Stimulated activated CD8-positive, alpha-beta memory T cell treated with anti-CD3 and anti-CD28 coated beads, Interleukin-12 subunit alpha, Interleukin-12 subunit beta, amount 100 ng/mL, for 24 hours (primary cell): ENCODE measurements around the gene LDB3.
A peak's percentile ranks its signal among the peaks of the same experiment; 100 is the strongest.
"Not testable (repeated sequence)": the region's sequence is repeated elsewhere in the genome, so short reads cannot be mapped to it uniquely, and the experiment has no call there.

Experiments used
- DNase-seq: peaks from one replicate; pipeline ENCODE4 v3.0.0-alpha.2; 2020; ENCODE audit errors: extremely low read depth

The LDB3 gene

DNA sequence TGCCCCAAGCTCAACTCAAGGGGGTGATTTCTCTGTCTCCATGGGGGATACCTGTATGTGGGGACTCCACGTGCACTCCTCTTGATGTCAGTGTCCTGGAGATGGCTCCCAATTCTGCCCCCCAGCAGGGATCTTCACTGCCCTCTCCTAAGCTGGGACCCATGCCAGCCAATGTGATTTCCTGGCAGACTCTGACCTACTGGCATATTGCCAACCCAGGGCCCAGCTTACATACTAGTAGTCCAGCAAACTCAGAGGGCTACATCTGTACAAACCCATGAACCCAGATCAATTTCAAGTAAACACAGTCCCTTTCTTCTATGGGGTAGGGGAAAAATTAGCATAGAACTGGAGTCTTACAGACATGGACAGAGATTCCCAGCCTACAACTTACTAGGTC is 61.9 kb downstream of the LDB3 start:
- no peak for DNase-seq

DNA sequence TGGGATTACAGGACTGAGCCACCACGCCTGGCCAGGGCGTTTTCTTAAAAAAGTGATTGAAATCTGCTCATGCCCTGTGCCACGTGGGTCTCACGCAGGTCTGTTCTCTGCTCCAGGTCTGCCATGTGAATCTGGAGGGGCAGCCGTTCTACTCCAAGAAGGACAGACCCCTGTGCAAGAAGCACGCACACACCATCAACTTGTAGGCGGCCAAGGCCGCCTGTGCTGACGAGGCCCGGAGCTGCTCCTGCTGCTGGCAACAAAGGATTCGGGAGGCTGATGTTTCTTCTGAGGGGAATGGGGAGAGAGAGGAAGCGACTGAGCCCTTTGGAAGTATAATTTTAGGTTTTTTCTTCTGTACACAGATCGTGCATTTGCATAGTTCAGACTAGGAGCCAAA is 64.5 kb downstream of the LDB3 start:
- DNase-seq, result no peak

DNA sequence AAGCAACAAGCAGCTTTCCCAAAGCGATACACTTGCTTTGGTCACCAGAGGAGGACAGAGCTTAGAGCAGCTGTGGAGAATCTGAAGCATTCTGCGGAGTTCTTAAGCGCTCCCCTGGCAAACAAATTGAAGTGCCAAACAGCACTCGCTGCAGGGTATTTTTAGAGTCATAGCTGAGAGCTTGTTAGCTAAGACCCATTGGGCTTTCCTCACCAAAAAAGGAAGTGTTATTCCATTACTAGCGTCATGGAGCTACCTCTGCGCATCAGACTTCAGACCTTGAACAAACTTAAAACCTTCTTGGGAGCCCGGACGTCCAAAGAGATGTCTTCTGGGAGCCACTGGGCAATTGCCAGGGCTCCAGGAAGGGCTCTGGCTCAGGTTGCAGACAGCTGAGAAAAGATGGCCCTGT is 65.0 kb downstream of the LDB3 start:
- no peak for DNase-seq

DNA sequence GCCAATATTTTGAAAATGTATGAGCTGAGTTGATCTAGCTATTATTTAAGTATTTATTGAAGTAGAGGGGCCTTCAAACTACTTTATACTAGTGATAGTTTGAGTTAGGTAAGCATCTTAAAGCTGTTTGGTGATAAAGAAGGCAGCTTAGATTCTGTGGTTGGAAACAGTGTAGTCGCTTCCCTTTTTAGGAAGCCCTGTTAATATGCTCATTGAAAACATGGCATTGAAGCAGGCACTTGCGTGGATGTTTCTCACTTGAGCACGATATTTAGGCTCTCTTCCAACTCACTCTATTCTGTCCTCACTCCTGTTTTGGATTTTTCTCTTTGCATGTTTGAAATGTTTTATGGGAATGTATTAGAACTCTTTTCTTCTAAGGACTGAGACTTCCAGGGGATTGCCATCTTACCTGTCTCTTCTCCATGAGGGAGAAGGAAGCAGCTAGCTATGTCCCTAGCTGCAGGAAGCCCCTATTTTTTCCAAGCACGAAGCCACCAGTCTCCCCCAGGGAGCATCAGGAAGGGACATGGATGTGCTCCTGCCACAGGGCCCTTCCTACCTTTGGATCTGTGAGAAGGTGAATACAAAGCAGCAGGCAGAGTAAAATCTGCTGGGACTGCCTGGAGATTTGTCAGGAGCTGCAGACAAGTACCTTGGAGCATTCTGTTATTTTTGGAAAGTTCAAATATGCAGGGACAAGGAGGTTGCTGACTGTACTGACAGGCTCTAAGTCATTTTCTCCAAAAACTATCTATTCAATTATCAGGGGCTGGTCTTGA is 66.1 kb downstream of the LDB3 start:
- DNase-seq, result no peak

DNA sequence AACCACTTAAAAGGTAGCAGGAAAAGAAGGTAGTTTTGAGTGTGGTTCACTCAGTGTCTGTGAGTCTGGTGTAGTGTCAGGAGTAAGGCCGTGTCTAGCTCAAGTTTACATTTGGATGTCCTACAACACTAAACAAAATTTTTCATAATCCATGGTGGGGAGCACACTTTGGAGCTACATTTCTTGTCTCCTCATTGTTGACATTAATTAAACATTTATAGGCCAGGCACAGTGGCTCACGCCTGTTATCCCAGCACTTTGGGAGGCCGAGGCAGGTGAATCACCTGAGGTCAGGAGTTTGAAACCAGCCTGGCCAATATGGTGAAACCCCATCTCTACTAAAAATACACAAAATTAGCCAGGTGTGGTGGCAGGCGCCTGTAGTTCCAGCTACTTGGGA is 67.0 kb downstream of the LDB3 start:
- DNase-seq, result not testable (repeated sequence)

DNA sequence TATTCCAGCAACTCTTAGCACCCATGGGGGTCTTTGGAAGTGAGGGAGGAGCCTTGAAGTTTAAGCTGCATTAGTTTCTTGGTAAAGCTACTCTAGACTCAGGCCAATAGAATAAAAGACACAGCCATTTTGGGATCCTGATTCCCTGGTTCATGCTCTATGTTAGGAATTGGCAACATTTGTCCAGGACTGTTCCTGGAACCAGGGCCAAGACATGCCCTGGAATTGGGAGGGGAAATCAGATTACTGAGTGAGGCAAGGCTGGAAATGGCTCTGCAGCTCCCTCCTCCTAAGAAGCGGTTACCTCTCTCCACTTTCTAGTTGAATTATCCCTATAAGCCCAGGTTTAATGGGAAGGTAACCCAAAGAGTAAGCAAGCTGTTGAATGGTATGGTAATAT is 73.9 kb downstream of the LDB3 start:
- DNase-seq, result no peak

DNA sequence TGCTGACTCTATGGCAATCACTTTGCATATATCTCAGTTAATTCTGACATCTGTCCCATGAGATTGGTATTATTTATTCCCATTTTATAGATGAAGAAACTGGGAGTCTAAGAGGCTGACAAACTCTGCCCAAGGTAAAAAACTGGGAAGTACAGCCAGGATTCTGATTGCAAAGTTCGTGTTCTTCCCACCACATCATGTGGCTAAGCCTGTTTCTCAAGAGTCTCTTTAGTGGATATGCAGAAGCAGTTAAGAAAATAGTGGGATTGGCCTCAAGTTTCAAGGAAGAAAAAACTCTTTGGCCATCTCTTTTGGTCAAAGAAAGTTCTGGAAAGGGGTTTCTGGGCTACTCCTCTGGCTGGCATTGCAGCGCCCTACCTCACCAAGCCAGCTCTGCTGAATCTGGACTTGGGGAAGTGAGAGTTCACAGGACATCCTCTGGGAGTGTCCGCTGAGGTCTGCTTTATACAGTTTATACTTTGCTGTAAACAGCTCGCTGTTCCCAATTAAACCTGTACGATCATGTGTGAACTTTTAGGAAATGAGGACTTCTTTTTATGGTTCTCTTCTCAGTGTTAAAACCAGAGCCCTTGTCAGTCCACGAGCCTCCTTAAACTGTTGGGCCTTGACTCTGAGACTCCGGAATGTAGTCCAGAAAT is 75.9 kb downstream of the LDB3 start:
- DNase-seq, result no peak

DNA sequence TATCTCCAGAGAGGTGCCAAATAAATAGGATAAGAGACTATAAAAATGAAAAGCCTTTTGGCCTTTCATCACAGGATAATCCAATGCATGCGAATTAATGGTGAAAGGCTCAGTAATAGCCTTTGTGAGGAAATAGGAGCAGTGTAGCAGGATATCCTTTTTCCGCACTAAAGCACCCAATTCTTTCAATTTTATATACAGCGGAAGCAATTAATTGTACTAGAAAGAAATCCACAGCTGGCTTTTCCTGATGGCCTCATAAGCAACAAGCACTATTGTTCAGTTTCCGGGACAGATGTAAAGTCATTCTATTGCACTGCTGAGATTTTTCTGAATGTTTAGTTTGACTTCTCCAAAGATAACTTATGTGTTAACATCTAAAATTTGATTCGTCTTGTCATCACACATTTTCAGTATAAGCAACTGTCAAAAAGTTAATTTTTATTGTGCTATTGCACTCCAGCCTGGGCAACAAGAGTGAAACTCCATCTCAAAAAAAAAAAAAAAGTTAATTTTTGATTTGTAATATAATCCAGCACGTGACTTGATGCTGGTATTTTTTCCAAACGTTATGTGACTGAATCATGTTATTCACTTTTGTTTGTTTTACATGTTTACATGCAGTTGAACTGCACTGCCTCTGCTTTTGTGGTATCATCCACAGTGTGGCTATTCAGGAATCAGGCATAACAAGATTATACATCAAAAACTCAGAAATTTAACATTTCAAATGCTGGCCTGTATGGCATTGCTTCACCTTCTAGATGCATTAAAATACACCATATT is 79.7 kb downstream of the LDB3 start:
- no peak for DNase-seq

DNA sequence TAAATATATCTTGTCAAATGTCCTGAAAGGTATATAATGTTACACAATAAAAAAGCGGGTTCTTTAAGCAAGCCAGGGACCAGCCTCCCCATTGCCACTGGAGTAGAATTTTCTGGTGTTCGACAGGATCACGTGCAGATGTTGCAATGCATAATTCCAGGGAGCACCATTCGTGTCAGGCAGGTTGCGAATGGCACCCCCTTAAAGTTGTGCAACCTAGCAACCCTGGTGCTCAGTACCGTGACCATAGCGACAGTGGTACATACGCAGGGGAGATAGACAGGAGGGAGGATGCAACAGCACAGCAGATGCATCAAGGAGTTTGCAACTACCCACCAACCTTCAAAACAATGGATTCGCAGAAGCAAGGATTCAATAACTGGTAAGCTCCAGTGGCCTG is 81.5 kb downstream of the LDB3 start:
- no peak for DNase-seq

DNA sequence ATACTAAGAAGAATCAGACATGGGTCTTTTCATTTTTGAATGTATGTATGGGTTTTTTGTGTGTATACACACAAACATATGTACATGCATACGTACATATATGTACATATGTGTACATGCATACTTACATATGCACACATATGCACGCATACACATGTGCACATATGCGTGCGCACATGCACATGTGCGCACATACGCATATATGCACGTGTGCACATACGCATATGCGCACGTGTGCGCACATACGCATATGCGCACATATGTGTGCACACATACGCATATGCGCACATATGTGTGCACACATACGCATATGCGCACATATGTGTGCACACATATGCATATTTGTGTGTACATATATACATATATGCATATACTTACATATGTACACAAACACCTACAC is 83.2 kb downstream of the LDB3 start:
- no peak for DNase-seq

DNA sequence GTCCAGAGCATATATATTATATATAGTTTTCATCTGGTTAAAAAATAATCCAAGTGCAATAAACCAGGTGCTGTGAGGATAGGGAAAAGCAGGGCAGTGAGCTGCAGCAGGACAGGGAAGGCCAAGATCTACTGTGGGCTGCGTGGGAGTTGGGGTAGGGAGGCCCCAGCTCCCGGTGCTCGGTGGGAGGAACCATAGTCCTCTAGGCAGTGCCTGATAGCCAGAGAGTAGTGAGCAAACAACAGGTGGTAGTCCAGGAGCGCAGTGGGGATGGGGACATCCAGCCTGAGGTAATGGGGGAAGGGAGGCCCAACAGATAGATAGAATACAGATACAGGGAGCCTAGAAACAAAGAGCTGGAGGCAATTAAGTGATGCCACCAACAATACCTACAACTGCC is 84.0 kb downstream of the LDB3 start:
- no peak for DNase-seq

DNA sequence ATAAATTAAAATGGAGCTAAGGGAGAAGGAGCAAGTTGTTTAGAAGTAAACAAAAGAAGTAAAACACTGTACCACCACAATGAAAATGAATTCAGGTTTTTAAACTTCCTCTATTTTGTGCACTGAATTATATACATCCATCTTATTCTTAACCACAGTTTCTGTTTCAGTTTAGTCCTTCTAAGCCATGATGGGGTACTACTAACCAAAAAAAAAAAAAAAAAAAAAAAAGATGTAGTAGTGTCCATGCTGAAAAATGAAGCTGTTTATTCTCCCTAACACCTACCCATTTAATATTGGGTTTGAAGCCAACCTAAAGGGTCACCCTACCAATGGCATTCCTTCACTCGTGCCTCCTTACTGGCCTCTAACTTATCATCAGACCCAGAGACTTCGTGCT is 84.7 kb downstream of the LDB3 start:
- no peak for DNase-seq

DNA sequence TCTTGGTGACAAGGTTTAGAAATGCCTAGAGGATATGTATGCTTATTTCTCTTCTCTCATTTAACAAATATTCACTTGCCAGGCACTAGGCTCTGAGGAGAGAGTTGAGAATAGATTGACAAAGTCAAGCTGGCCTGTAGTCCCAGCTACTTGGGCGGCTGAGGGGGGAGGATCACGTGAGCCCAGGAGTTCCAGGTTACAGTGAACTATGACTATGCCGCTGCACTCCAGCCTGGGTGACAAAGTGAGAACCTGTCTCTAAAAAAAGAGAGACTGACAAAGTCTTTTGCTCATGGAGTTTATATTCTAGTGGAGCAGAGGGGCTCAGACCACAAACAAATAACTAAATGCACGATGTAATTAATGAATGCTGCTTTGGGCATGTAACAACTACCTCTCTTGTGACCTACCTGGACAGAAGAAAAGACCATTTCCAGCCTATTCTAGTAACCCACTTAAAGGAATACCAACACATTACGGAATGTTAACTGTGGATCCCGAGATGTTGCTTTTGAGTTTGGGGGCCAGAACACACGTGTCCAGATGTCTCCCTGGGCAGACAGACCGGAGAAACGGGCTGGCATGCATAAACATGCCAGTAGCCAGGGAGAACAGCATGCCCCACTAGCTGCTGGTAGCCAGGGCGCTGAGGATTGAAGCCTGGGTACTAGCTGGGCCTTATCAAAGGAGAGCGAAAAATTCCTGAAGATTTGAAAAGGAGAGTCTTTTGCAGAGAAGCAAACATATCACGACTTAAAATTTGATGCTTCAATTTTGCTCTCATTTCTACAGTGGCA is 85.5 kb downstream of the LDB3 start:
- DNase-seq, result no peak

DNA sequence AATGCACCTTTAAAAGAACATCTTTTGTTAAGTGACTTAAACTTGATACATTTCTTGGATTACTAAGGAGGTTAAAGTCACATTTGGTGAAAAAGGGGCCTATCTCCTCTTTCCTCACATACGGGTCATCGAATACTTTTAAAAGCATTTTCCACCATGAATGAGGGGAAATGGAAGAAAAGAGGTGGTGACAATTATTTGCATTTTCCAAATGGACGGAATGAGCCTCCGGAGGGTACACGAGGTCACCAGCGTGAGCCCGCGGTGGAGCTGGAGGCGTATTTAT is 87.1 kb downstream of the LDB3 start:
- DNase-seq, result no peak

DNA sequence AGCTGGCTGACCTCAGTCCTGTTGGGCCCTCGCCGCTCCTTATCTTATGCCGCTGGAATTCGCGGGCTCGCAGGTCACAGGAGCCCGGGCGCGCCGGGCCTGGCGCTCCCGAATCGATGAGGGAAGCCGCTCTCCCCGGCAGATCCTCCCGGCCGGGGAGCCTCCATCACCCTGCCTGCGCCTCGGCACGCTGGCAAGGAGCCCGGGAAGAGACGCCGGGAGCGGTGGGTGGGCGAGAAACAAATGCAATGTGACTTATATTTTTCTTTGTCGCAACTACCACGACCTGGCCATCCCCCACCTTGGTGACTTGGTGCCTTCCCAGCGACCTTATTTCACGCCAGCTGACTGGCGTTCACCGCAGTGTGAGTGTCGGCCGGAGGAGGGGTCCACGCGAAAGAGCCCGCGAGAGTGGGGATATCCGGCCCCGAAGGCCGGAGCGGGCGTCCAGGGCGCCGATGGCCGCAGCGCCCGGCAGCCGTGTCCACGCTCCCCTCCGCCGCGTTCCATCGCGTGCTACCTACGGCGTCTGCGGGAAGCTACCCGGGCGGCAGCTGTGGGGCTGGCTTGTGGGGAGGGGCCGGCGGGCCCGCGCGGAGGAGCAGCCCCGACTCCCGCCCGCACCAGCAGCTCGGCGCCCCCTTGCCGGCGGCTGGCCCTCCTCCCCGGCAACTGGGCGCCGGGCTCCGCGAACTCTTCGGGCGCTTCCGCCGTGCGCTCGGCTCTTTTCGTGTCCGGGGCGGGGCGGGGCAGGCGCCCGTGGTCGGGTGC is 87.6 kb downstream of the LDB3 start:
- DNase-seq, result peak; percentile 64

DNA sequence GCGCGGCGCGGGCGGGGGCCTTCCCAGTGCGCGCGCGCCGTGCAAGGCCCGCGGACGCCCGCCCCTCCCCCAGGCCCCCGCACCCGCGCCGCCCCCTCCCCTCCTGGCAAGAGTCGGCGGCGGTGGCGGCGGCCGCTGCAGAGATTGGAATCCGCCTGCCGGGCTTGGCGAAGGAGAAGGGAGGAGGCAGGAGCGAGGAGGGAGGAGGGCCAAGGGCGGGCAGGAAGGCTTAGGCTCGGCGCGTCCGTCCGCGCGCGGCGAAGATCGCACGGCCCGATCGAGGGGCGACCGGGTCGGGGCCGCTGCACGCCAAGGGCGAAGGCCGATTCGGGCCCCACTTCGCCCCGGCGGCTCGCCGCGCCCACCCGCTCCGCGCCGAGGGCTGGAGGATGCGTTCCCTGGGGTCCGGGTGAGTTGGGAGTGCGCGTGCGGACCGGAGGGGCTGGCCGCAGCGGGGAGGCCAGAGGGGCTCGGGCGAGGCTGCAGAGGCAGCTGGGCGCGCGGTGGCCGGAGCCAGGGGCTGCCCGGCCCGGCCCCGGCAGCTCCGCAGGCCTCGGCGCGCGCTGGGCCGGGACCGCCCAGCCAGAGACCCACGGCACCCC is 88.3 kb downstream of the LDB3 start, which contains the start of gene BMPR1A:
BMPR1A (plus strand) TSS at position 109 of the 602 bp plus-strand sequence. CDS start 119,400 bp downstream, outside the sequence.
- no peak for DNase-seq

DNA sequence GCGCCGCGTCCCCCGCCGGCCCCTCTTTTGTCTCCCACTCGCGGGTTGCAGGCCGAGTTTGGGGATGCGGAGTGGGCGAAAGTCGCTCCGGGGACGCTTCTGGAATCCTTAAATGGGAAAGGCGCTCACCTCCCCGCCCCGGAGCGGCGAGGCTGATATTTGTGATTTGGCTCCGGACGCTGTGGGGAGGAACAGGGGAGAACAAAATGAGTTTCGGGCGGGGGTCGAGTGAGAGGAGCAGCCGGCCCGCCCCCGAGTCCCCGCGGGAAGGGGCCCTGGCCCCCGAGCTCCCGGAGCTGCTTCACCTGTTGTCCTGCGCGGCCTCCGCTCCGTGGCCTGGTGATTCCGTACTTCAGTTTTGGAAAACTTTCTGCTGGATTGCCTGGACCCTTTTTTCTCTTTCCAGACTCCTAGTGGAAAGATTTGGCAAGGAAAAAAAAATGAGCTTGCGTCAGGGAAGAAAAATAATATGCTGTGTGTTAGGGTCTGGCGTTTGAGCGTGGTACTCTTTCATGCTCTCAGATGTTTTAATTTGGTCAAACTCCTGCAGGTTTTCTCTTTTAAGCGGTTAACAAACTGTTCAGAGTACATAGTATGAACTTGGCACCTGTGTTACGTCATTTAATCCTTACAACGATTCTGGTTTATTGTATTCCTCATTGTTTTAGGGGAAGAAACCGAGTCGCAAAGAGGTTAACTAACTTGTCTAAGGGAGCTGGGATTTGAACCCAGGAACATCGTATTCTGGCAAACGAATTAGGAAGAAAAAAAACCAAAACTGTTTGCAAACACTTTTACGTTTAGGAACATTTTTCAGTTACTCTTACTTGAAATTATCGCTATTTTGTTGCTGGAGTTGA is 89.0 kb downstream of the LDB3 start:
- DNase-seq, result no peak

DNA sequence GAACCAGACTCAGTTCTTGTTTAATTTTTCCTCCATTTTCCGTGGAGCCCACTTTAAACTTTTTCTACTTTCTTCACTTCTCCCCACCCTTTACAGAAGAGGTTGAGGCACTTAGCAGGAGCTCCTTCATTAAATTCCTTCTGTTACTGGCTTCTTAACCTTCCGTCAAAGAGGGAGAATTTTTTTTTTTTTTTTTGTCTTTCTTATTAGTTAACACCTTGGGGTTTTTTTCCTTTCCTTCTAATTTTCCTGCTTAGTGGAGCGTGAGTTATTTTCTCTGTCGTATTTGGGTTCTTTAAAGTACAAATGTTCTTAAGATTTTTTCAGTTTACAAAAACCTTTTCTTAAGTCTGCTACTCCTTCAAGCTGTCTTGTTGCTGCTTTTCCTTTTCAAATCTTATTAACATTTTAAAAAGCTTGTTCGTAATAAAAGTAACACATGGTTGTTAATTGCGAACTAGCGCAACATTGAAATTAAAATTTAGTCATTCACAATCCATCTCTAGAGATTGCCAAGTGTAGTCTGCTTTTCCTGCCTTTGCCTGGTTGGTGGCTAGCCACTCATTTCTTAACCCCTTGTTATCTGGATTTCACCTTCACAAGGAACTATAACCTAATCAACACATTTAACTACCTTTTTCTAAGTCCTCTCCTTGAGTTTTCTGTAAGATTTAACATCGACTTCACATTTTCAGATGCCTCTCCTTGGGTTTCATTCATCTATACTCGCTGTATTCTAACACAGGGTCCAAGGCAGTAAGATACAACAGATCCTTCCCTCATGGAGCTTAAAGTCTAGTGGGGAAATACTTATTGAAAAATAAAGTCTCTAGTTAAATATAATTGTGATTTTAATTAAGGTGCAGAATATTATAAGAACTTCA is 90.1 kb downstream of the LDB3 start:
- no peak for DNase-seq
